Stimulated activated CD8-positive, alpha-beta memory T cell treated with anti-CD3 and anti-CD28 coated beads, Interleukin-15, amount 100 ng/mL, for 48 hours (primary cell): Measurements from ENCODE around the gene C19orf12.

Experiments
- DNase-seq, 2 donors: peaks; one replicate each; pipeline ENCODE4 v3.0.0-alpha.2; 2020; ENCODE audit warnings: low read depth in 2 of 2

C19orf12 gene

GRCh38 chr19:29664753-29665214, 50.3 kb downstream of the C19orf12 start:
- no peak for DNase-seq

- DNase-seq: no peak
These were observed 51.0 kb downstream of the C19orf12 start for GRCh38 chr19:29663861-29664752.

GRCh38 chr19:29662604-29663404, 52.3 kb downstream of the C19orf12 start:
- DNase-seq: no peak

- DNase-seq: no peak
These were observed 52.8 kb downstream of the C19orf12 start for GRCh38 chr19:29662278-29662603.

GRCh38 chr19:29660835-29661234, 54.2 kb downstream of the C19orf12 start:
- DNase-seq: no peak

GRCh38 chr19:29658221-29658991, 56.7 kb downstream of the C19orf12 start:
- no peak for DNase-seq

GRCh38 chr19:29655648-29656335, 59.3 kb downstream of the C19orf12 start:
- DNase-seq: no peak

GRCh38 chr19:29653398-29653797, 61.7 kb downstream of the C19orf12 start:
- no peak for DNase-seq

GRCh38 chr19:29651622-29652394, 63.3 kb downstream of the C19orf12 start:
- DNase-seq: no peak

GRCh38 chr19:29650772-29651387, 64.2 kb downstream of the C19orf12 start:
- no peak for DNase-seq
